Right ventricle myocardium inferior (tissue), 1 donor: ENCODE data around the gene CNTNAP2. TPM values are rescaled to one million over a fixed set of nuclear protein-coding genes. Genes with fewer than 3 reads are reported as not detected.
"Not testable (repeated sequence)": the region's sequence is repeated elsewhere in the genome, so short reads cannot be mapped to it uniquely, and the experiment has no call there.

Experiments
- ATAC-seq: fragments of 200-7000 bp; cut with Tn5 transposase; one replicate; pipeline ENCODE4 v1.9.1; 2020; ENCODE audit warnings: mild to moderate bottlenecking, moderate library complexity
- DNase-seq: peaks from one replicate; pipeline ENCODE4 v3.0.0; 2021; ENCODE audit errors: missing footprints
- intact Hi-C: fragments of 100-400 bp; cut with DNase I; formaldehyde crosslinking; loops from one replicate; pipeline ENCODE4 v1.11.0; 2022
- total RNA-seq: library from RNA; stranded (reverse); fragmentation: NEBNext Ultra II Directional; extraction: Animal tissue kit (Norgen Biotek cat#: 25700); gene quantifications from one replicate; pipeline ENCODE4 v1.2.1, GENCODE V29; 2021
- donor health status: DM: no; HTN: yes; CAD: no; lungs with severe emphysema.

The CNTNAP2 gene
- total RNA-seq, 1 donor from 2014 or later = 0.65 TPM

DNA sequence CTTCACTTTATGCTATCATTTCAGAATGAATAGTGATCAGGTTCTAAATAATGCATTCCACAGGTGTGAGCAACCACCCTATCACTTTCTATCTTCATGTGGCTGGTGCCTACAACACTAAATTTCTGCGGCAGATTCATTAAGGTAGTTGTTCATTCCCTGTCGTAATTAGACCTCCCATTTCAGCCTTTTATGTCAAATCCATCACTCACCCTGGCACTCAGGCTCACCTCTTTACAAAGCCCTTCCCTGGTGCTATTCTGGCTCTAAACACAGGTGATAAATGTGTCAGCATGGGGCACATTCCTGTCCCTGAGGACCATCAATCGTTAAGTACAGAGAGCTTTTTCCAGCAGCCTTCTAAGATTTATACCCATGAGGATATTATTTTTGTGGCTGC, 2173.9 kb downstream of the CNTNAP2 start:
- DNase-seq = no peak
- intact Hi-C loops = no loop called here
- no peak for ATAC-seq

- no peak for DNase-seq
- intact Hi-C loops = no loop called here
- no peak for ATAC-seq
These were observed 2175.2 kb downstream of the CNTNAP2 start for GRCh38 chr7:148291799-148292198.

DNA sequence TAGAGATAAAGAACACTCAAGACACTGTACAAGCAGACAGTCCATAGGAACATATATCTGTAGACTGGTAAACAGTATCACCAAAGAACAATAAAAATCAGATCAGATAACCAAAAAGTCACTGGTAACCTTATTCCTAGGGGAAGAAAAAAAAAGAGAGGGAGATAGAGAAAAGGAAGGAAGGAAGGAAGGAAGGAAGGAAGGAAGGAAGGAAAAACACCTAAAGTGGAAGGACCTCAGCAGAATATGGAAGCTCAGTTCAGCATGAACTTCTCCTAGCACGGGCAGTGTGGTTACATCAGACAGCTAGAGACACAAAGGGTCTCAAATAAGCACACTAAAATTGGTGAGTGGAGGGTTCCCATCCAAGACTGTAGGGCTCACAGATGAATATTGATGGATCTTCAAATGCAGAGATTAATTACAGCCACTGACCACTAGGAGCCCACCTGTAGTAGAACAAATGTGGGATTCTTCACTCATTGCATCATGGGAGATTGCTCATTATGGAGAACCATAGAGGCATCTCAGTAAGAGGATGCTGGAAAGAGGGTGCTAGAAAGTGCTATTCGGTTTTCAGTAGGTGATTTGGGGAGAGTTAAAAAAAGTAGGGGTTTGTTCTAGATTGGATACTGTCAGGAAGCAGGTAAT, 2180.5 kb downstream of the CNTNAP2 start:
- ATAC-seq (no peak), DNase-seq (no peak)
- intact Hi-C loops = no loop called here

DNA sequence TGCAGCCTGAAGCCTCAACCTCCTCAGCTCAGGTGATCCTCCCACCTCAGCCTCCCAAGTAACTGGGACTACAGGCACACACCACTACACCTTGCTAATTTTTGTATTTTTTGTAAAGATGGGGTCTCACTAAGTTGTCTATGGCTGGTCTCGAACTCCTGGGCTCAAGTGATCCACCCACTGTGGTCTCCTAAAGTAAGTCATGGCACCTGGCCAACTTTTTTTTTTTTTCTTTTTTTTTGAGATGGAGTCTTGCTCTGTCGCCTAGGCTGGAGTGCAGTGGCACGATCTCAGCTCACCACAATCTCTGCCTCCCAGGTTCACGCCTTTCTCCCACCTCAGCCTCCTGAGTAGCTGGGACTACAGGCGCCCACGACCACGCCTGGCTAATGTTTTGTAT, 2182.2 kb downstream of the CNTNAP2 start:
- intact Hi-C loops = not testable (repeated sequence)

GRCh38 chr7:148299350-148300276, 2183.0 kb downstream of the CNTNAP2 start:
- intact Hi-C loops = no loop called here
- DNase-seq = no peak
- no peak for ATAC-seq

More for the DNA sequence above, 2182.2 kb downstream of the CNTNAP2 start:
- ATAC-seq, DNase-seq: not testable (repeated sequence)

GRCh38 chr7:148302436-148302835, 2185.8 kb downstream of the CNTNAP2 start:
- ATAC-seq, intact Hi-C loops, DNase-seq: not testable (repeated sequence)

GRCh38 chr7:148303295-148304082, 2186.9 kb downstream of the CNTNAP2 start:
- peak; percentile 90 for DNase-seq
- intact Hi-C loops = no loop called here
- ATAC-seq = peak; percentile 93

- intact Hi-C loops = no loop called here
- DNase-seq (no peak), ATAC-seq (no peak)
These were observed 2187.4 kb downstream of the CNTNAP2 start for GRCh38 chr7:148304083-148304335.

- intact Hi-C loops = no loop called here
- no peak for ATAC-seq
- DNase-seq = no peak
These were observed 2187.9 kb downstream of the CNTNAP2 start for GRCh38 chr7:148304456-148304855.

DNA sequence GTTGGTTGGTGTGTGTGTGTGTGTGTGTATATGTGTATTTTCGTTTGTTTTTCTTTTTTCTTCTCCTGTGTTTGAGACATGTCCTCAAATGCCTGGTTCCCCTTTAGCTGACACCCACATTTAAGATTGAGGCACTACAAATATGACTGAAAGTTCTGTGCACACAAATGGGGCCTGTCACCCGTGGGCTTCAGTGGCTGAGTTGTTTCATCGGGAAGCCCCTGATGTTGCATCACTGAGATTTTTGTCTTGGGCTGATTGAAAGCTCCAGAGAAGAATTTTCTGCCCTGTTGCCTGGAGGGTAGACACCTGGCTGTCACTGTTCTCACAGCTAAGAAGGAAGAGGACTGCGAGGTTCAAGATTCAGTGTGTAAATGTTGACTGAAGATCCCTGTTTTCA, 2190.2 kb downstream of the CNTNAP2 start:
- no peak for ATAC-seq
- intact Hi-C loops = no loop called here
- DNase-seq = no peak

DNA sequence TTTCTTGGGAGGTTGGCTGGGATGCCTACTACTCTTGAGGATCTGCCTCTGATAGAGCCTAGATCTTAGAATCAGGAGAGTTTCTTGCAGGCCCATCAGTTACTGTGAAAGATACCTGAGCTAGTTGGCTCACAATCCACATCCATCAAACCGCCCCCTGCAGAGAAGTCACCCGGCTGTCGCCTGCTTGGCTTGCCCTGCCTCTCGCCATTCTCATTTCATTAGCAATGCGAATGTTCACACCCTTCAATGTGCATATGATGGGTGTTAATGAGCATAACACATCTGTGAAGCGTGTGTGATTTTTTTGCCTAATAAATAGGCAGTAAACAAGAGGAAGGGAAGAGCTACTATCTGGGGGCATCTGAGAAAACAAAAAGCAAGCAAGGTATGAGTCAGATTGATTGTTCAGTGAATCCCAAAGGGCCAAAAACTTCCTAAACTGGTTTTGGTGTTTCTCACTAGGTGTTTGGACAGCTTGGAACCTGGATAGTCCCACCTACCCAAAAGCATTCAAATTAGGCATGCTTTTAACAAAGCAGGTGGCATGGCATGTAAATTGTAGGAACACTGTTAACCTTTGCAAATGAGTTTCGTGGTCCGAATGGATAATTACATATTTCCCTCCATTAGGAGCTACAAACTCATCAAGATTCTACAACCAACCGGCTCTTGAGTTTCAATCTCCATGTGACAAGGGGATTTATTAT, 2201.7 kb downstream of the CNTNAP2 start:
- intact Hi-C loops = no loop called here
- DNase-seq = no peak
- ATAC-seq = no peak

DNA sequence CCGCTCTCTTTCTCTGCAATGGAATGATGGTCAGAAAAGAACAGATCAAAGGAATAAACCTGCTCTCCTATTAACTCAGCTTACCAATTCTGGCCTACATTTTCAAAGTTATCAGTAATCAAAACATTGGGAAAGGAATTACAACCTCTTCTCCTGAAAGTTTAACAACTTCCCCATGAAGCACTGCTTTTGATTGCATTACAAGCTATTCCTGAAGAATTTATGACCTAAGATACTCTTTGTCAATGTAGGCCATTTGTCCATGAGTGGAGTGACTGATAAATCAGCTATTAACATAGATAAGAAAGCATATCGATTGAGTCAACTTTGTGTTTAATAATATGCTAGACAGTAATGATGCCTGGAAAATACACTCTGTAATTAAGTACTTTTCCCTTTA, 2202.2 kb downstream of the CNTNAP2 start:
- no peak for DNase-seq
- intact Hi-C loops = no loop called here
- ATAC-seq = no peak

DNA sequence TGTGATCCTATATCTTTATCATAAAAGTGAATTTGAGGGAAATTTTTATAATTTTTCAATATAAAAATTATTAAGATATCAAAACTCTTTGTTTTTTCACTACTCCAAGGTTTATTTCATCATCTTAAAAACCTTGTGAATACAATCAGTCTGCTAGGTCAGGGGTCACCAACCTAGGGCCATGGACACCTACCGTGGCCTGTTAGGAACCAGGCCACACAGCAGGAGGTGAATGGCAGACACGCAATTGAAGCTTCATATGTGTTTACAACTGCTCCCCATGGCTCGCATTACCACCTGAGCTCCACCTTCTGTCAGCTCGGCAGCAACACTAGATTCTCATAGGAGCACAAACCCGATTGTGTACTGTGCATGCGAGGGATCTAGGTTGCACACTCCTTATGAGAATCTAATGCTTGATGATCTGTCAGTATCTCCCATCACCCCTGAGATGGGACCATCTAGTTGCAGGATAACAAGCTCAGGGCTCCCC, 2202.8 kb downstream of the CNTNAP2 start:
- no peak for DNase-seq
- intact Hi-C loops = no loop called here
- ATAC-seq = no peak

DNA sequence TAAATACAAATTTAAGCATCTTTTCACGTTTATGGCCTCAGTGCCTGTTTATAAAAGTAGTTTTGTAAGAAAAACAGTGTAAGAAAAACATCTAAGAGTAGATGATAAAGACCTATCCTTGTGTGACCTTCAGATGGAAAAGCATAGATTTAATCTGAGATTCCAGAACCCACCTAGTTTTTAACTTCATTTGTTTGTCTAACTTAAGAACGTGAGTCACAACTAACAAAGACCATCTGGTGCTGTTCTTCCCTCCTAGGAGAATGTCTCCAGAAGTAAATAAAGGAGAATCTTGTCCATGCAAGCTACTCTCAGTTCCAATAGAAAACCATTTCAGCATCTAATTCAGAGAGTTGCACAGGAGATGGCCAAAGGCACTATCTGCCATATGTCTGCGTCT, 2208.6 kb downstream of the CNTNAP2 start:
- intact Hi-C loops = no loop called here
- DNase-seq (no peak), ATAC-seq (no peak)

GRCh38 chr7:148327379-148327778, 2210.8 kb downstream of the CNTNAP2 start:
- intact Hi-C loops = no loop called here
- DNase-seq = no peak
- ATAC-seq = no peak

- intact Hi-C loops = no loop called here
- ATAC-seq = no peak
- no peak for DNase-seq
These were observed 2212.3 kb downstream of the CNTNAP2 start for GRCh38 chr7:148328906-148329305.

- intact Hi-C loops = no loop called here
- no peak for ATAC-seq
- DNase-seq = no peak
These were observed 2213.7 kb downstream of the CNTNAP2 start for GRCh38 chr7:148330124-148330818.

GRCh38 chr7:148330822-148331221, 2214.2 kb downstream of the CNTNAP2 start:
- intact Hi-C loops = no loop called here
- ATAC-seq (no peak), DNase-seq (no peak)
